Neural cell (in vitro differentiated cells): Measurements from ENCODE around the gene BMERB1. TPM values are rescaled to one million over a fixed set of nuclear protein-coding genes. Genes with fewer than 3 reads are reported as not detected.

Experiments used
- H2AFZ ChIP-seq: fragments of 200-600, 300-800 bp; sonication (generic), shearing (Covaris generic); 2 replicates; pipeline ENCODE4 v1.6.0; 2014; ENCODE audit warnings: low read depth, mild to moderate bottlenecking, antibody characterized with exemption, low read length, moderate library complexity
- H3F3A ChIP-seq: fragments of 200-600 bp; shearing (Covaris generic); 2 replicates; pipeline ENCODE4 v1.6.1; 2016; ENCODE audit warnings: mild to moderate bottlenecking, moderate library complexity, mixed read lengths, antibody characterized with exemption, low read length; ENCODE audit not compliant: insufficient read depth, poor library complexity, severe bottlenecking
- H3K27ac ChIP-seq: fragments of 200-600, 300-800 bp; sonication (generic), shearing (Covaris generic); 2 replicates; pipeline ENCODE4 v1.5.1; 2014; ENCODE audit warnings: mild to moderate bottlenecking, low read length, moderate library complexity
- H3K27me3 ChIP-seq: fragments of 300-800, 200-600 bp; sonication (generic), shearing (Covaris generic); 2 replicates; pipeline ENCODE4 v1.6.0; 2014; ENCODE audit warnings: mild to moderate bottlenecking, low read depth, low read length, moderate library complexity; ENCODE audit not compliant: insufficient read depth
- H3K36me3 ChIP-seq: fragments of 300-800, 200-600 bp; sonication (generic), shearing (Covaris generic); 2 replicates; pipeline ENCODE4 v1.5.1; 2014; ENCODE audit warnings: mild to moderate bottlenecking, antibody characterized with exemption, low read length, moderate library complexity; ENCODE audit not compliant: insufficient read depth
- H3K4me2 ChIP-seq: fragments of 300-800, 200-600 bp; sonication (generic), shearing (Covaris generic); 2 replicates; pipeline ENCODE4 v1.6.0; 2014; ENCODE audit warnings: mild to moderate bottlenecking, low read length
- H3K4me3 ChIP-seq: fragments of 300-800, 200-600 bp; sonication (generic), shearing (Covaris generic); 2 replicates; pipeline ENCODE4 v1.5.1; 2014; ENCODE audit warnings: mild to moderate bottlenecking, low read length, moderate library complexity
- H3K79me2 ChIP-seq: fragments of 200-600 bp; shearing (Covaris generic); replicated peaks from 2 replicates; pipeline ENCODE4 v1.6.0; 2014; ENCODE audit warnings: mild to moderate bottlenecking, low read length, moderate library complexity; ENCODE audit not compliant: insufficient read depth
- H3K9ac ChIP-seq: fragments of 300-800, 200-600 bp; sonication (generic), shearing (Covaris generic); 2 replicates; pipeline ENCODE4 v1.6.1; 2016; ENCODE audit warnings: mild to moderate bottlenecking, low read length, mixed read lengths
- H3K9me2 ChIP-seq: fragments of 200-600 bp; shearing (Covaris generic); 2 replicates; pipeline ENCODE4 v1.6.1; 2016; ENCODE audit warnings: mild to moderate bottlenecking, low read length, mixed read lengths; ENCODE audit not compliant: insufficient read depth
- H3K9me3 ChIP-seq: fragments of 200-600, 300-800 bp; sonication (generic), shearing (Covaris generic); 2 replicates; pipeline ENCODE4 v1.6.1; 2016; ENCODE audit warnings: mild to moderate bottlenecking, mixed run types, low read length, moderate library complexity, mixed read lengths
- H4K20me1 ChIP-seq: fragments of 200-600 bp; shearing (Covaris generic); 2 replicates; pipeline ENCODE4 v1.6.1; 2016; ENCODE audit warnings: mild to moderate bottlenecking, mixed run types; ENCODE audit not compliant: insufficient read depth
- CTCF ChIP-seq: fragments of 450-650 bp; IDR thresholded peaks from 2 replicates; pipeline ENCODE4 v1.5.1; 2014; ENCODE audit warnings: antibody characterized with exemption, mild to moderate bottlenecking, moderate library complexity; ENCODE audit not compliant: poor library complexity, severe bottlenecking
- EP300 ChIP-seq: fragments of 450-650 bp; conservative IDR thresholded peaks from 2 replicates; pipeline ENCODE4 v1.6.1; 2014; ENCODE audit warnings: antibody characterized with exemption, mild to moderate bottlenecking, moderate library complexity; ENCODE audit not compliant: poor library complexity, severe bottlenecking
- EZH2 ChIP-seq: fragments of 200-600, 300-800 bp; shearing (Covaris generic), sonication (generic); IDR thresholded peaks from 2 replicates; pipeline ENCODE4 v1.6.1; 2014; ENCODE audit warnings: antibody characterized with exemption, low read length, borderline replicate concordance, mild to moderate bottlenecking; ENCODE audit not compliant: insufficient read depth, poor library complexity, severe bottlenecking
- MXI1 ChIP-seq: fragments of 450-650 bp; conservative IDR thresholded peaks from 2 replicates; pipeline ENCODE4 v1.6.1; 2014; ENCODE audit warnings: antibody characterized with exemption, mild to moderate bottlenecking; ENCODE audit not compliant: poor library complexity, severe bottlenecking
- POLR2AphosphoS5 ChIP-seq: IDR thresholded peaks from 2 replicates; pipeline ENCODE4 v1.6.1; 2012
- RAD21 ChIP-seq: fragments of 450-650 bp; conservative IDR thresholded peaks from 2 replicates; pipeline ENCODE4 v1.6.1; 2014; ENCODE audit warnings: antibody characterized with exemption, mild to moderate bottlenecking, moderate library complexity
- REST ChIP-seq: IDR thresholded peaks from 2 replicates; pipeline ENCODE4 v1.6.1; 2012; ENCODE audit warnings: borderline replicate concordance
- SMC3 ChIP-seq: fragments of 450-650 bp; conservative IDR thresholded peaks from 2 replicates; pipeline ENCODE4 v1.6.1; 2014; ENCODE audit warnings: antibody characterized with exemption, mild to moderate bottlenecking, moderate library complexity; ENCODE audit not compliant: poor library complexity
- TAF1 ChIP-seq: IDR thresholded peaks from 2 replicates; pipeline ENCODE4 v1.6.1; 2012; ENCODE audit warnings: low read depth
- polyA plus RNA-seq: library from polyadenylated mRNA; depleted of rRNA; stranded (reverse); fragments of >200 nt; gene quantifications from 2 replicates; pipeline ENCODE4 v1.2.3, GENCODE V29; 2014

Gene BMERB1
- polyA plus RNA-seq, 1 donor from 2014 or later: 149 TPM

DNA sequence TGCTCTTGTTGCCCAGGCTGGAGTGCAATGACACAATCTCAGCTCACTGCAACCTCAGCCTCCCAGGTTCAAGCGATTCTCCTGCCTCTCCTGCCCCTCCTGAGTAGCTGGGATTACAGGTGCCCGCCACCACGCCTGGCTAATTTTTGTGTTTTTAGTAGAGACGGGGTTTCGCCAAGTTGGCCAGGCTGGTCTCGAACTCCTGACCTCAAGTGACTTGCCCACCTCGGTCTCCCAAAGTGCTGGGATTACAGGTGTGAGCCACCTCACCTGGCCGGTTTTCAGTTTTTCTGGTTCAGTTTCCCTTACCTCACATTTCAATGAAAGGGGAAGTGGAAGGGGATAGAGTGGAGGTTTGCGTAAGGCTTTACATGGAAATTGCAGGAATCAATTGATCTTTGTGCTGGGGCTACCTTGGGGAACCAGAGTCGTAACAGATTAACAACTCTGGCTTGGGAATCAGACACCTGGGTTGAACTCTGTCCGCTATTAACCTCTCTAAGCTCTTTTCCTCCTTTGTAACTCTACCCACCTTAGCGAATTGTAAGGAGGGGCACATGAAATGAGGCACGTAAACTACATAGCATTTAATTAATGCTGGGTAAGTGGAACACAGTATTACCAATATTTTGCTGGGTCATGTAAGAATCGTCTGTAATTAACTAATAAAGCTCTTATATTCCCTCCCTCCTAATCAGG, 35.6 kb upstream of the BMERB1 start:
- no peak for TF ChIP-seq EZH2
- no peak for TF ChIP-seq EP300
- TF ChIP-seq MXI1: no peak
- no peak for TF ChIP-seq POLR2AphosphoS5
- no peak for TF ChIP-seq CTCF
- TF ChIP-seq SMC3: no peak
- no peak for TF ChIP-seq REST
- no peak for TF ChIP-seq TAF1
- TF ChIP-seq RAD21: no peak
- Histone ChIP-seq H3K9me3 (no peaks in the 10 kb centered on the region), H3K36me3 (no peaks in the 10 kb centered on the region), H3K4me2 (no peak overlapping the region), H3K79me2 (no peaks in the 10 kb centered on the region), H4K20me1 (no peaks in the 10 kb centered on the region), H3K27me3 (peaks cover 3% of the 10 kb centered on the region), H3K4me3 (no peak overlapping the region), H3F3A (no peaks in the 10 kb centered on the region), H3K9ac (no peak overlapping the region), H3K9me2 (no peaks in the 10 kb centered on the region), H3K27ac (no peak overlapping the region), H2AFZ (no peak overlapping the region)

DNA sequence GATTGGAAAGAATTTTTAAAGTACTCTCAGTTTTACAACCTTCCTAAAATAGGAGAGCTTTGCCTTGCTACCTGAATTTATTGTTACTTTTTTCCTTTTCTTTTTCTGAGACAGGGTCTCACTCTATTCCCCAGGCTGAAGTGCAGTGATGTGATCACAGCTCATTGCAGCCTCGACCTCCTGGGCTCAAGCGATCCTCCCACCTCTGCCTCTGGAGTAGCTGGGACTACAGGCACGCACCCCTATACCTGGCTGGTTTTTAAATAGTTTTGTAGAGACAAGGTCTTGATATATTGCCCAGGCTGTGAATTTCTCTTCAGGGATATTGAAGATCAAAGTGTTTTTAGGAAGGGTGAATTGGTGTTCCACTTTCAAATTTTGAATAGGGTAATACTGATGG, 35.1 kb upstream of the BMERB1 start:
- Histone ChIP-seq H3K4me2 (no peak overlapping the region), H3K27me3 (peaks cover 3% of the 10 kb centered on the region)

More for the DNA sequence above, 35.1 kb upstream of the BMERB1 start:
- Histone ChIP-seq H3K27ac (no peak overlapping the region), H3K4me3 (no peak overlapping the region), H3K36me3 (no peaks in the 10 kb centered on the region), H3K79me2 (no peaks in the 10 kb centered on the region), H3K9me3 (no peaks in the 10 kb centered on the region), H2AFZ (no peak overlapping the region), H3K9ac (no peak overlapping the region), H4K20me1 (no peaks in the 10 kb centered on the region), H3K9me2 (no peaks in the 10 kb centered on the region), H3F3A (no peaks in the 10 kb centered on the region)
- TF ChIP-seq EZH2 (no peak), POLR2AphosphoS5 (no peak), CTCF (no peak), MXI1 (no peak), REST (no peak), TAF1 (no peak), SMC3 (no peak), EP300 (no peak), RAD21 (no peak)
